Upper lobe of right lung (tissue), 1 donor: ENCODE measurements around the gene OXER1. TPM values are rescaled to one million over a fixed set of nuclear protein-coding genes. Genes with fewer than 3 reads are reported as not detected.

ENCODE experiments used
- ATAC-seq: fragments of 200-7000 bp; cut with Tn5 transposase; one replicate; pipeline ENCODE4 v1.9.1; 2020; ENCODE audit warnings: mild to moderate bottlenecking, moderate library complexity
- DNase-seq: peaks from one replicate; pipeline ENCODE4 v3.0.0-alpha.2; 2020
- H3K27ac ChIP-seq: fragments of 200-600 bp; one replicate; pipeline ENCODE4 v1.8.0; 2022
- H3K27me3 ChIP-seq: fragments of 200-600 bp; one replicate; pipeline ENCODE4 v1.8.0; 2022; ENCODE audit warnings: mild to moderate bottlenecking
- H3K36me3 ChIP-seq: fragments of 200-600 bp; one replicate; pipeline ENCODE4 v1.8.0; 2022
- H3K4me1 ChIP-seq: fragments of 200-600 bp; one replicate; pipeline ENCODE4 v1.8.0; 2022
- H3K4me3 ChIP-seq: fragments of 200-600 bp; one replicate; pipeline ENCODE4 v1.8.0; 2022; ENCODE audit warnings: mild to moderate bottlenecking
- H3K9me3 ChIP-seq: fragments of 200-600 bp; one replicate; pipeline ENCODE4 v1.8.0; 2022
- intact Hi-C: fragments of 100-400 bp; cut with DNase I; formaldehyde crosslinking; loops from one replicate; pipeline ENCODE4 v1.11.0; 2022
- total RNA-seq: library from RNA; stranded (reverse); fragmentation: NEBNext Ultra II Directional; extraction: Animal tissue kit (Norgen Biotek cat#: 25700); gene quantifications from one replicate; pipeline ENCODE4 v1.2.1, GENCODE V29; 2021
- TF ChIP-seq, protein P1 (sequence below): fragments of 200-600 bp; IDR thresholded peaks from one replicate; pipeline ENCODE4 v1.8.0; 2022; ENCODE audit warnings: antibody characterized with exemption
- donor health status: DM: no; HTN: yes; CAD: no; lungs with severe emphysema.

Gene OXER1
- total RNA-seq, 1 donor from 2014 or later, result 1.1 TPM

DNA sequence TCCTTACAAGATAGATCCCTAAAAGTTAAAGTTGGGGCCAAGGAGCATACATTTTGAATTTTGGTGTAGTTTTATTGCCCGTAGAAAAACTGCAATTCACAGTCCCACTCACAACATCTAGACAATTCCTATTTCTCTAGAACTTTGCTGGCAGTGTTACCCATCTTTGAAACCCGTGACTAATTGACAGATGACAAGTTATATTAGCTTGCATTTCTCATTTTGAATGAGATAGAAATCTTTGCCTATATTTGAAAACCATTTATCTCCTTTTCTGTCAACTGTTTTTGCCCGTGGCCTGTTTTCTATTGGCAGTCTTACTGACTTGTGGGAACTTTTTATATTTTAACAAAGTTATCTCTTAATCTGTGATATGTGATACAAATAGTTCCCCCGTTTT is 50.0 kb downstream of the OXER1 start:
- no peak for ATAC-seq
- H3K27me3 ChIP-seq, result no peaks in the 10 kb centered on the region
- intact Hi-C loops, result no loop called here
- peaks cover 4% of the 10 kb centered on the region for H3K4me1 ChIP-seq
- no peak for DNase-seq
- TF ChIP-seq, protein P1, sequence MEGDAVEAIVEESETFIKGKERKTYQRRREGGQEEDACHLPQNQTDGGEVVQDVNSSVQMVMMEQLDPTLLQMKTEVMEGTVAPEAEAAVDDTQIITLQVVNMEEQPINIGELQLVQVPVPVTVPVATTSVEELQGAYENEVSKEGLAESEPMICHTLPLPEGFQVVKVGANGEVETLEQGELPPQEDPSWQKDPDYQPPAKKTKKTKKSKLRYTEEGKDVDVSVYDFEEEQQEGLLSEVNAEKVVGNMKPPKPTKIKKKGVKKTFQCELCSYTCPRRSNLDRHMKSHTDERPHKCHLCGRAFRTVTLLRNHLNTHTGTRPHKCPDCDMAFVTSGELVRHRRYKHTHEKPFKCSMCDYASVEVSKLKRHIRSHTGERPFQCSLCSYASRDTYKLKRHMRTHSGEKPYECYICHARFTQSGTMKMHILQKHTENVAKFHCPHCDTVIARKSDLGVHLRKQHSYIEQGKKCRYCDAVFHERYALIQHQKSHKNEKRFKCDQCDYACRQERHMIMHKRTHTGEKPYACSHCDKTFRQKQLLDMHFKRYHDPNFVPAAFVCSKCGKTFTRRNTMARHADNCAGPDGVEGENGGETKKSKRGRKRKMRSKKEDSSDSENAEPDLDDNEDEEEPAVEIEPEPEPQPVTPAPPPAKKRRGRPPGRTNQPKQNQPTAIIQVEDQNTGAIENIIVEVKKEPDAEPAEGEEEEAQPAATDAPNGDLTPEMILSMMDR, result no peak
- H3K9me3 ChIP-seq, result no peaks in the 10 kb centered on the region
- no peak overlapping the region for H3K27ac ChIP-seq
- peaks cover 10% of the 10 kb centered on the region for H3K36me3 ChIP-seq
- no peak overlapping the region for H3K4me3 ChIP-seq

DNA sequence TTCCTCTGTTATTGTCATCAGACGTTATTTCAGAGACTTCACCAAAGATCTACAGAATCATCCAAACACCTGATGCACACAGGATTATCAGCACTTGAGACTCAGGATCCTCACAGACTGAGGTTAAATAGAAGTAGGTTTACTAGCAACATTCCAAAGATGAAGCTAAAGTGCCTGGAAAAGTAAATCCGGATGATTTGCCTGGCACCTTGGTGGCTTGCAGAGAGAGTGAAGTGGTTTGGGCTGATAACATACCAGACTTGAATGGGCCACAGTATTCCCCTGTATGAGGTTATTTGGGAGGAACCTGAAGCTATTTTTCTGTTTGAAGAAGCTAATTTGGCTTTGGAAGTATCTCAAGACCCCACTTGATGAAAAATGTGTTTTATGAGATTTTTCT is 51.0 kb downstream of the OXER1 start:
- no peak for DNase-seq
- Histone ChIP-seq H3K9me3 (no peaks in the 10 kb centered on the region), H3K27me3 (no peaks in the 10 kb centered on the region), H3K27ac (no peak overlapping the region), H3K4me3 (no peak overlapping the region), H3K4me1 (peaks cover 4% of the 10 kb centered on the region), H3K36me3 (peaks cover 14% of the 10 kb centered on the region)
- intact Hi-C loops, result no loop called here
- no peak for ATAC-seq
- TF ChIP-seq, protein P1, result no peak

Other genes with a start within 250 kb of the OXER1 start
- 34.3 TPM for gene MTA3, start 195.5 kb downstream of the OXER1 start, total RNA-seq
- gene HAAO, start 28.4 kb upstream of the OXER1 start, total RNA-seq, result 6.4 TPM